ENCODE results near the gene PICK1. TPM values are rescaled to one million over a fixed set of nuclear protein-coding genes. Genes with fewer than 3 reads are reported as not detected.

PICK1 gene
- total RNA-seq, 1 donor from 2014 or later: 21.1 TPM

- Histone ChIP-seq H3K27ac (no peak overlapping the region), H3K27me3 (no peaks in the 10 kb centered on the region), H3K9me3 (no peaks in the 10 kb centered on the region), H3K4me3 (no peak overlapping the region), H3K36me3 (no peaks in the 10 kb centered on the region), H3K4me1 (peaks cover 18% of the 10 kb centered on the region)
- intact Hi-C loops (cut with DNase I): no loop called here
- DNase-seq (ENCODE audit: extremely low spot score in 2 of 2): no peak
- TF ChIP-seq POLR2AphosphoS5 (IDR thresholded peaks at IDR 0.05; ENCODE audit: insufficient read depth in 1 of 2, low read depth in 1 of 2): no peak
- no peak for TF ChIP-seq POLR2A (IDR thresholded peaks at IDR 0.05)
- TF ChIP-seq, protein P1, sequence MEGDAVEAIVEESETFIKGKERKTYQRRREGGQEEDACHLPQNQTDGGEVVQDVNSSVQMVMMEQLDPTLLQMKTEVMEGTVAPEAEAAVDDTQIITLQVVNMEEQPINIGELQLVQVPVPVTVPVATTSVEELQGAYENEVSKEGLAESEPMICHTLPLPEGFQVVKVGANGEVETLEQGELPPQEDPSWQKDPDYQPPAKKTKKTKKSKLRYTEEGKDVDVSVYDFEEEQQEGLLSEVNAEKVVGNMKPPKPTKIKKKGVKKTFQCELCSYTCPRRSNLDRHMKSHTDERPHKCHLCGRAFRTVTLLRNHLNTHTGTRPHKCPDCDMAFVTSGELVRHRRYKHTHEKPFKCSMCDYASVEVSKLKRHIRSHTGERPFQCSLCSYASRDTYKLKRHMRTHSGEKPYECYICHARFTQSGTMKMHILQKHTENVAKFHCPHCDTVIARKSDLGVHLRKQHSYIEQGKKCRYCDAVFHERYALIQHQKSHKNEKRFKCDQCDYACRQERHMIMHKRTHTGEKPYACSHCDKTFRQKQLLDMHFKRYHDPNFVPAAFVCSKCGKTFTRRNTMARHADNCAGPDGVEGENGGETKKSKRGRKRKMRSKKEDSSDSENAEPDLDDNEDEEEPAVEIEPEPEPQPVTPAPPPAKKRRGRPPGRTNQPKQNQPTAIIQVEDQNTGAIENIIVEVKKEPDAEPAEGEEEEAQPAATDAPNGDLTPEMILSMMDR (IDR thresholded peaks at IDR 0.05): no peak
Measured at GRCh38 chr22:38028344-38029130, 28.7 kb upstream of the PICK1 start.

GRCh38 chr22:38029370-38029769, 27.8 kb upstream of the PICK1 start:
- TF ChIP-seq POLR2A (IDR thresholded peaks at IDR 0.05): no peak
- no peak for TF ChIP-seq POLR2AphosphoS5 (IDR thresholded peaks at IDR 0.05; ENCODE audit: insufficient read depth in 1 of 2, low read depth in 1 of 2)
- TF ChIP-seq, protein P1 (IDR thresholded peaks at IDR 0.05): no peak
- no peaks in the 10 kb centered on the region for H3K27me3 ChIP-seq
- DNase-seq (ENCODE audit: extremely low spot score in 2 of 2): no peak
- H3K9me3 ChIP-seq: no peaks in the 10 kb centered on the region
- intact Hi-C loops (cut with DNase I): no loop called here
- peaks cover 26% of the 10 kb centered on the region for H3K4me1 ChIP-seq
- no peak overlapping the region for H3K27ac ChIP-seq
- H3K36me3 ChIP-seq: no peaks in the 10 kb centered on the region
- H3K4me3 ChIP-seq: no peak overlapping the region

DNA sequence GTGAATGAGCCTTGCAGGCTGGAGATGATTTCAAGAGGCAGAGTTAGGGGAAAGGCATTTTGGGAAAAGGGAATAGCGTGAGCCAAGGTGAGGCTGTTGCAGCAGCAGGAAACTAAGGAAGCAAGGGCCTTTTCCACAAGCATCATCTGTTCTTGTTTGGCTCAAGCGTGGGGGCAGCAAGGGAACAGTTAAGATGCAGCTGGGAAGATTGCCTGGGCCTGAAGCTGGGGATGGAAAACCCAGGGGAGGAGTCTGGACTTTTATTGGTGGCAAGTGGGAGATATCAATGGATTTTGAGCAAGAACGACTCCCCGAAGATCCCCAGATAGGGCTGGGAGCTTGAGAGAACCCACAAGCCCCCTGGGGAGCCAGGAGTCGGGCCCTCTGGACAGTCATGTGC, 27.3 kb upstream of the PICK1 start:
- intact Hi-C loops (cut with DNase I): no loop called here
- Histone ChIP-seq H3K27ac (no peak overlapping the region), H3K4me1 (peaks cover 32% of the 10 kb centered on the region), H3K4me3 (no peak overlapping the region), H3K27me3 (no peaks in the 10 kb centered on the region), H3K36me3 (no peaks in the 10 kb centered on the region), H3K9me3 (no peaks in the 10 kb centered on the region)
- DNase-seq (ENCODE audit: extremely low spot score in 2 of 2): no peak
- no peak for TF ChIP-seq POLR2A (IDR thresholded peaks at IDR 0.05)
- TF ChIP-seq POLR2AphosphoS5 (IDR thresholded peaks at IDR 0.05; ENCODE audit: insufficient read depth in 1 of 2, low read depth in 1 of 2): no peak
- TF ChIP-seq, protein P1 (IDR thresholded peaks at IDR 0.05): no peak

DNA sequence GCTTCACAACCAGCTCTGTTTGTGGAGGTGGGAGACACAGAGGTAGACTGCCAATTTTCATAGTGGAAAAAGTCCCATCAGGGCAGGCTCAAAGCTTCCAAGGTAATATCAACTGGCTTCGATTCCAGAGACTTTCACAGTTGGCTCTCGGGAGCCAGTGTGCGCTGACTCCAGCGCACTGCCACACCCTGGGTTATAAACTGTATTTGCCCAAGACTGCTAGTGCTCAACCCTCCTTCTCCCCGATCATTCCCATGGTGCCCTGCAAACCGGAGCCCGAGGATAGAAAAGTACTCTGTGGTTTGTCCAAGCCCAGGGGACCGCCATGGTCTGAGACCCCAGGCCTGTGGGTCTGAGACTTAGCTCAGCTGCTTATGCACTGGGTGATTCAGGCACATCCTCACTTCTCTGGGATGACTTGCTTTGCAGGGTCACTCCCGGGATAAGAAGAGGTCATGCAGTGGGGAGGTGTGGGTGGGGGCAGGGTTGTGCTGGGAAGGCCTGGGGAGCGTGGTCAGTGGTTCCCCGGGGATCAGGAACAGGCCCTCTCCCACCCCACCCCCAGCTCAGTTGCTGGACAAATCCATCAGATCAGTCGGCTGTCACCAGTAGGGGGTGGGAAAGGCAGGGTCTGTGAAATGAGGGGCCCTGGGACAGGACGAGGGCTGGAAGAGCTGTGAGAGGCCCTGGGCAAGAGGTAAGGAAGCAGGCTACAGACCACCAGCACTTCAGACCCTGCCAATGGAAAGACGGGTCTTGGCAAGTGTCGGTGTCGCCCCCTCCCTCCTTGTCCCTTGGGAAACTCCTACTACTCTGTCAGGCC, 26.7 kb upstream of the PICK1 start:
- H3K9me3 ChIP-seq: no peaks in the 10 kb centered on the region
- TF ChIP-seq, protein P1 (IDR thresholded peaks at IDR 0.05): no peak
- no peak for TF ChIP-seq POLR2A (IDR thresholded peaks at IDR 0.05)
- TF ChIP-seq POLR2AphosphoS5 (IDR thresholded peaks at IDR 0.05; ENCODE audit: insufficient read depth in 1 of 2, low read depth in 1 of 2): no peak
- H3K4me1 ChIP-seq: peaks cover 34% of the 10 kb centered on the region
- no peak for DNase-seq (ENCODE audit: extremely low spot score in 2 of 2)
- H3K27me3 ChIP-seq: no peaks in the 10 kb centered on the region
- no peaks in the 10 kb centered on the region for H3K36me3 ChIP-seq
- no peak overlapping the region for H3K4me3 ChIP-seq
- intact Hi-C loops (cut with DNase I): no loop called here
- H3K27ac ChIP-seq: no peak overlapping the region

Data from vagina (tissue), 2 donors.